GM23248 (cell line): ENCODE data around the gene PLCB1. TPM values are rescaled to one million over a fixed set of nuclear protein-coding genes. Genes with fewer than 3 reads are reported as not detected.

Experiments
- DNase-seq: peaks from one replicate; pipeline ENCODE4 v3.0.0-alpha.2; 2015
- H2AFZ ChIP-seq: fragments of 200-600 bp; sonication (generic); 2 replicates; pipeline ENCODE4 v1.6.1; 2016; ENCODE audit warnings: antibody characterized with exemption
- H3F3A ChIP-seq: fragments of 200-600 bp; sonication (generic); 2 replicates; pipeline ENCODE4 v1.6.1; 2016; ENCODE audit warnings: mild to moderate bottlenecking, antibody characterized with exemption, mixed run types; ENCODE audit not compliant: insufficient read depth
- H3K27ac ChIP-seq: fragments of 200-600 bp; sonication (generic); 2 replicates; pipeline ENCODE4 v1.5.1; 2016; ENCODE audit warnings: mild to moderate bottlenecking
- H3K27me3 ChIP-seq: fragments of 200-600 bp; sonication (generic); replicated peaks from 2 replicates; pipeline ENCODE4 v1.6.1; 2016; ENCODE audit warnings: mild to moderate bottlenecking; ENCODE audit not compliant: insufficient read depth
- H3K36me3 ChIP-seq: fragments of 200-600 bp; sonication (generic); 2 replicates; pipeline ENCODE4 v1.6.1; 2016; ENCODE audit warnings: low read depth, mild to moderate bottlenecking
- H3K4me1 ChIP-seq: fragments of 200-600 bp; sonication (generic); 2 replicates; pipeline ENCODE4 v1.6.1; 2016; ENCODE audit warnings: mild to moderate bottlenecking; ENCODE audit not compliant: insufficient read depth
- H3K4me2 ChIP-seq: fragments of 200-600 bp; sonication (generic); one replicate; pipeline ENCODE4 v1.6.1; 2016; ENCODE audit warnings: mild to moderate bottlenecking; ENCODE audit not compliant: unreplicated experiment
- H3K4me3 ChIP-seq: fragments of 200-600 bp; sonication (generic); 2 replicates; pipeline ENCODE4 v1.5.1; 2016; ENCODE audit warnings: mild to moderate bottlenecking
- H3K79me2 ChIP-seq: fragments of 200-600 bp; sonication (generic); 2 replicates; pipeline ENCODE4 v1.6.1; 2016; ENCODE audit warnings: mild to moderate bottlenecking; ENCODE audit not compliant: insufficient read depth
- H3K9ac ChIP-seq: fragments of 200-600 bp; sonication (generic); 2 replicates; pipeline ENCODE4 v1.6.1; 2016; ENCODE audit warnings: mild to moderate bottlenecking
- H3K9me2 ChIP-seq: fragments of 200-600 bp; sonication (generic); 2 replicates; pipeline ENCODE4 v1.6.1; 2016; ENCODE audit warnings: mixed run types, mild to moderate bottlenecking, moderate library complexity; ENCODE audit not compliant: insufficient read depth
- H3K9me3 ChIP-seq: fragments of 200-600 bp; sonication (generic); one replicate; pipeline ENCODE4 v1.6.1; 2017; ENCODE audit warnings: low read depth
- H4K20me1 ChIP-seq: fragments of 200-600 bp; sonication (generic); 2 replicates; pipeline ENCODE4 v1.6.0; 2016; ENCODE audit not compliant: insufficient read depth
- EZH2 ChIP-seq: fragments of 200-600 bp; sonication (generic); IDR thresholded peaks from 2 replicates; pipeline ENCODE4 v1.6.1; 2018; ENCODE audit warnings: antibody characterized with exemption, mild to moderate bottlenecking; ENCODE audit not compliant: insufficient read depth, poor library complexity, severe bottlenecking
- EZH2phosphoT487 ChIP-seq: fragments of 200-600 bp; sonication (generic); IDR thresholded peaks from 2 replicates; pipeline ENCODE4 v1.6.1; 2018; ENCODE audit warnings: antibody characterized with exemption, moderate library complexity, mild to moderate bottlenecking, low read depth; ENCODE audit not compliant: insufficient read depth
- WGBS, 2 experiments: methylation state at CpG; one replicate each; pipeline ENCODE4 v1.1.6; 2015 to 2017; ENCODE audit warnings: low lambda C conversion rate in 2 of 2, low coverage in 1 of 2; ENCODE audit errors: missing lambda C conversion rate in 2 of 2; 5-methylcytosine and 5-hydroxymethylcytosine counted together
- in situ Hi-C: fragments of 300-500 bp; cut with MboI; formaldehyde crosslinking; loops from 2 replicates; pipeline ENCODE4 v1.15.0; 2020
- polyA plus RNA-seq: library from polyadenylated mRNA; unstranded; fragments of >200 nt; fragmentation: Nextera tagmentation; extraction: Ambion mirVana; gene quantifications from 2 replicates; pipeline ENCODE4 v1.2.1, GENCODE V29; 2016
- total RNA-seq: library from RNA; depleted of rRNA; stranded (reverse); fragments of >200 nt; shearing (Covaris generic); gene quantifications from 2 replicates; pipeline ENCODE4 v1.2.3, GENCODE V29; 2014

Gene PLCB1
- total and polyA plus RNA-seq, 2 experiments from 2014 or later: 3.7 to 12.8 TPM

DNA sequence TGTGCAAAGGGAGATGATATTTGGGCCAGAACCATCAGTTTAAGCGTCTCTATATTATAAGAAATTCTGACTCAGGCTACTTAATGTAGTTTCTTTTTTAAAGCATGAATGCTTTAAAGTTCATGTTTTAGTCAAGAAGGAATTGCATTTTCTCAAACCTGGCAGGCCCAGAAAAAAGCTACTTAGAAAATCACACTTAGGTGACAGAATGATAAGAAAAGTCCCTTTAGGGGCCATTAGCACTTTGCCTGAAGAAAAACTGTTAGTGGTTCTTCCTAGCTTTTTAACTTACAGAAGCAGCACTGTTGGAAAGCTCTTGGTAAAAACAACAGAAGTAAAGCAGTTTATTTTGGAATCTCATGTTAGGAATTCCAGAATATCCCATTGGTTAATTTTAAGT lies 387.8 kb downstream of the PLCB1 start:
- H3K27me3 ChIP-seq: no peaks in the 10 kb centered on the region
- 97 to 100% methylated on average over 1 of the region's 1 CpG for WGBS, 2 experiments
- H3K79me2 ChIP-seq: no peaks in the 10 kb centered on the region
- no peak overlapping the region for H3K9ac ChIP-seq
- no peak overlapping the region for H3K27ac ChIP-seq
- H3K4me1 ChIP-seq: no peaks in the 10 kb centered on the region
- DNase-seq: no peak
- H3F3A ChIP-seq: no peaks in the 10 kb centered on the region
- in situ Hi-C loops: no loop called here
- H4K20me1 ChIP-seq: no peaks in the 10 kb centered on the region
- no peak for TF ChIP-seq EZH2phosphoT487
- TF ChIP-seq EZH2: no peak
- H3K4me3 ChIP-seq: no peak overlapping the region
- H3K36me3 ChIP-seq: no peaks in the 10 kb centered on the region
- no peak overlapping the region for H2AFZ ChIP-seq
- no peaks in the 10 kb centered on the region for H3K9me2 ChIP-seq
- H3K4me2 ChIP-seq: no peak overlapping the region
- H3K9me3 ChIP-seq: no peaks in the 10 kb centered on the region

DNA sequence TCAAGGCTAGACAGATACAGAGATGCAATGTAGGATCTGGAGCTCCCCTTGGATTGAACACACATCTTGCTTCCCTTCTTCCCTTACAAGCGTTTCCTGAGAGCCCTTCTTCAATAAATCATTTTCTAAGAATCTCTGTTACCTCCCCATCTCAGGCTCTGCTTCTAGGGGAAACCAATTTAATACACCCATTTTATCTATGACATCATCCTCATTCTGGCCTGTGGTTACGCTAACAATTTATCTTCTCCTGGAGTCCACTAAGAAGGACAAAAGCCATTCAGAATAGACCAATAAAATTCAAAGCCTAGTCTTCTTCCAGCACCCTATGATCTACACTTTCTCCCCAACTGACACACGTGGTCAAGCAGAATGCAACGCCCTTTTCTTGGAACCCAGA lies 390.1 kb downstream of the PLCB1 start:
- H2AFZ ChIP-seq: no peak overlapping the region
- in situ Hi-C loops: no loop called here
- H3K79me2 ChIP-seq: no peaks in the 10 kb centered on the region
- no peaks in the 10 kb centered on the region for H3K27me3 ChIP-seq
- H3K9ac ChIP-seq: no peak overlapping the region
- no peaks in the 10 kb centered on the region for H3F3A ChIP-seq
- 87 to 90% methylated on average over 4 of the region's 4 CpGs for WGBS, 2 experiments
- H4K20me1 ChIP-seq: no peaks in the 10 kb centered on the region
- no peaks in the 10 kb centered on the region for H3K9me2 ChIP-seq
- no peaks in the 10 kb centered on the region for H3K36me3 ChIP-seq
- H3K27ac ChIP-seq: no peak overlapping the region
- H3K9me3 ChIP-seq: no peaks in the 10 kb centered on the region
- no peaks in the 10 kb centered on the region for H3K4me1 ChIP-seq
- no peak for DNase-seq
- H3K4me3 ChIP-seq: no peak overlapping the region
- no peak overlapping the region for H3K4me2 ChIP-seq
- TF ChIP-seq EZH2 (no peak), EZH2phosphoT487 (no peak)

DNA sequence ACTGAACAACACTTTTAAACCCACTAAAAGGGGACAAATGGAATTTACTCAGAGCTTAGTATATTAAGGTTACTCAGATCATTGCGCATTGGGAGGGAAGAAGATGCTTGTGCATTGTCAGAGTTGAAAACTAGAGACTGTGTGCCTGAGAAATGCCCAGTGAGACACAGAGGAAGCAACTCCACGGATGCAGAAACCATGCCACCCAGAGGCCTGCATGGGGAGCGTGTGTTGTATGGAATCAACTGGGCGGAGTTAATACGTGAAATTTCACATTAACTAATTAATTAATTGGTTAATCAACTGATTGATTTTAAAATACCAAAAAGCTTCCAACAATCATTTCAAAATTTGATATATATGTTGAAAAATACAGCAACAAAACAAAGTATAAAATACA lies 391.6 kb downstream of the PLCB1 start:
- Histone ChIP-seq H3K4me1 (peaks cover 8% of the 10 kb centered on the region; the same call in 1 of the 2 replicates), H2AFZ (no peak overlapping the region), H3K36me3 (no peaks in the 10 kb centered on the region), H3K27ac (no peak overlapping the region), H3K9me3 (no peaks in the 10 kb centered on the region), H3K4me3 (no peak overlapping the region), H4K20me1 (no peaks in the 10 kb centered on the region), H3K9ac (no peak overlapping the region), H3K79me2 (no peaks in the 10 kb centered on the region), H3K27me3 (no peaks in the 10 kb centered on the region), H3K4me2 (no peak overlapping the region), H3F3A (peaks cover 15% of the 10 kb centered on the region), H3K9me2 (no peaks in the 10 kb centered on the region)
- no peak for DNase-seq
- TF ChIP-seq EZH2 (no peak), EZH2phosphoT487 (no peak)
- in situ Hi-C loops: no loop called here
- 80 to 81% methylated on average over 5 of the region's 5 CpGs for WGBS, 2 experiments

DNA sequence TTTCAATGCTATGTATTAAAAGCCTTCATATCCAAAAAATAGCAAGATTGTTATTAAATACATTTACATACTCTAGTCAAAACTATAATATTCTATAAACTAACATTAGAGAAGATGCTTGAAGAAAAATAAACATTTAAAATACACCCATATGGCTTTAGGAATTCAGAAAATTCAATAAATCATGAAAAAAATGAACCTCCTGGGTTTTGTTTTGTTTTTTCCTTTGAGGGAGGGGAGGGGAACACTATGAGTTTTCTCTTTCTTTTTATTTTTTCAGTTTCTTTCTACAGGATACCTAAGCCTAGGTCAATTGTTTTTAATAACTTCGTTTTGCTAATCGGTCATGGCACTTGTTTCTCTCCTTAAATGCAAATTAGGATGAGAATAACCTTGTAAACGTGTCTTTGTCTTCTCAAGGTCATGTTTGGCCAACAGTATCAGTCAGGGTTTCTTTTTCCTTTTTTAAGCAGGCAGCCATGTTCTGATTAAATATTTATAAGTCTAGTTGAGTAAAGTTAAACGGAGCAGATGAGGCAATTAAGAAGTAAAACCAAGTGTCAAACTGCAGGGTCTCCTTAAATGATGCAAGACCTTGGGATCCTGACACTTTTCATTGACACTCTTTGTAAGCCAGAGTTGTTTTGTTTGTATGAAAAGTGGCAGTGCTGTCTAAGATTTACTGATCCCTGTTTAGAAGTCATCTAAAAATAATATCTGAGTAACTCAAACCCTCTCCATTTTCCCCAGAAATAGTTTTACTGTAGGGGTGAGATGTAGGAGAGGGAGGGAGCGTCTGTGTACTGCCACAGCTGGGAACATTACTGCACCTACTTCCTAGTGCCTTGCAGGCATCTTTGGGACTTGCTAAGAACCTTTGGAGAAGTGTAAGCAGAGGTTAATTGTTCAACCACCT lies 392.3 kb downstream of the PLCB1 start:
- no peak overlapping the region for H3K4me2 ChIP-seq

More for the DNA sequence above, 392.3 kb downstream of the PLCB1 start:
- Histone ChIP-seq H3K9me3 (no peaks in the 10 kb centered on the region), H3K79me2 (no peaks in the 10 kb centered on the region), H2AFZ (no peak overlapping the region), H3K9ac (no peak overlapping the region), H3K4me3 (no peak overlapping the region), H3K9me2 (no peaks in the 10 kb centered on the region), H3K4me1 (peaks cover 8% of the 10 kb centered on the region; the same call in 1 of the 2 replicates), H4K20me1 (no peaks in the 10 kb centered on the region), H3F3A (peaks cover 15% of the 10 kb centered on the region), H3K27me3 (no peaks in the 10 kb centered on the region), H3K27ac (no peak overlapping the region), H3K36me3 (no peaks in the 10 kb centered on the region)
- no peak for DNase-seq
- TF ChIP-seq EZH2phosphoT487 (no peak), EZH2 (no peak)
- in situ Hi-C loops: no loop called here
- WGBS, 2 experiments: 70 to 72% methylated on average over 5 of the region's 5 CpGs
